H1 (cell line): ENCODE data around the gene GADD45GIP1. TPM values are rescaled to one million over a fixed set of nuclear protein-coding genes. Genes with fewer than 3 reads are reported as not detected.

ENCODE experiments used
- CTCF ChIA-PET: fragments of 300-600 bp; sonication (Branson Sonifier 250); formaldehyde crosslinking; loops from one replicate; lab custom pipeline; 2021; ENCODE audit not compliant: partially characterized antibody; lab: Charles Lee
- POLR2A ChIA-PET: fragments of 300-600 bp; sonication (Branson Sonifier 250); formaldehyde crosslinking; loops from one replicate; lab custom pipeline; 2021; ENCODE audit warnings: inconsistent platforms; ENCODE audit not compliant: partially characterized antibody; lab: Charles Lee
- DNase-seq, 2 experiments: peaks; one replicate each; pipeline versions ENCODE4 v3.0.0 to v3.0.0-alpha.2; 2010 to 2022; ENCODE audit warnings: low spot score in 2 of 2, low read depth in 1 of 2, mixed read lengths in 1 of 2
- FAIRE-seq: peaks from 2 replicates; lab custom pipeline; 2011; peaks lifted over from hg19 to GRCh38; lab: Jason Lieb, UNC
- H2AFZ ChIP-seq: 2 replicates; pipeline ENCODE4 v1.8.1; 2012; ENCODE audit warnings: low read length, inconsistent platforms
- H2AK5ac ChIP-seq: 2 replicates; pipeline ENCODE4 v1.6.1; 2013; ENCODE audit warnings: low read depth, low read length
- H2BK120ac ChIP-seq: replicated peaks from 2 replicates; pipeline ENCODE3; 2013; ENCODE audit warnings: low read depth, low read length, inconsistent platforms
- H2BK12ac ChIP-seq: 2 replicates; pipeline ENCODE4 v1.6.1; 2013; ENCODE audit warnings: low read depth, low read length
- H2BK15ac ChIP-seq: 2 replicates; pipeline ENCODE4 v1.6.1; 2013; ENCODE audit warnings: low read length
- H2BK20ac ChIP-seq: 2 replicates; pipeline ENCODE4 v1.6.1; 2013; ENCODE audit warnings: low read length
- H2BK5ac ChIP-seq: 2 replicates; pipeline ENCODE4 v1.6.1; 2013; ENCODE audit warnings: low read depth, low read length
- H3K14ac ChIP-seq: 2 replicates; pipeline ENCODE4 v1.6.1; 2013; ENCODE audit warnings: inconsistent platforms; ENCODE audit not compliant: insufficient read length
- H3K18ac ChIP-seq: 2 replicates; pipeline ENCODE4 v1.6.1; 2013; ENCODE audit warnings: low read length; ENCODE audit errors: extremely low read depth
- H3K23ac ChIP-seq: 2 replicates; pipeline ENCODE4 v1.6.1; 2013; ENCODE audit warnings: inconsistent platforms; ENCODE audit not compliant: insufficient read length
- H3K23me2 ChIP-seq: 2 replicates; pipeline ENCODE4 v1.6.1; 2013; ENCODE audit warnings: low read depth, low read length
- H3K27ac ChIP-seq: 2 replicates; pipeline ENCODE4 v1.6.1; 2011; ENCODE audit warnings: low read depth, low read length, inconsistent platforms
- H3K27me3 ChIP-seq, 4 experiments: replicated peaks in 1 of 4; 1 replicate in 1 of 4; 2 replicates in 3 of 4; pipeline versions ENCODE4 v1.6.1 to v1.8.1; 2011 to 2013; ENCODE audit warnings: low read length in 3 of 4, mild to moderate bottlenecking in 3 of 4, inconsistent platforms in 2 of 4, mixed read lengths in 2 of 4, moderate library complexity in 1 of 4; ENCODE audit not compliant: control insufficient read depth in 3 of 4, insufficient read depth in 3 of 4; ENCODE audit errors: extremely low read depth in 1 of 4
- H3K36me3 ChIP-seq, 4 experiments: 2 replicates each; pipeline versions ENCODE4 v1.6.1 to v1.8.1; 2011 to 2013; ENCODE audit warnings: mild to moderate bottlenecking in 4 of 4, low read length in 3 of 4, moderate library complexity in 2 of 4, control low read depth in 1 of 4, inconsistent platforms in 1 of 4; ENCODE audit not compliant: insufficient read depth in 4 of 4, control insufficient read depth in 2 of 4
- H3K4ac ChIP-seq: replicated peaks from 2 replicates; pipeline ENCODE3; 2013; ENCODE audit warnings: low read length, low read depth, mixed read lengths, inconsistent platforms; ENCODE audit not compliant: insufficient read length
- H3K4me1 ChIP-seq, 4 experiments: replicated peaks in 1 of 4; 1 replicate in 1 of 4; 2 replicates in 3 of 4; pipeline versions ENCODE4 v1.6.1 to v1.8.1; 2011 to 2013; ENCODE audit warnings: low read length in 3 of 4, inconsistent platforms in 2 of 4, mixed read lengths in 1 of 4; ENCODE audit not compliant: insufficient read depth in 4 of 4, control insufficient read depth in 3 of 4
- H3K4me2 ChIP-seq, 2 experiments: 2 replicates each; pipeline versions ENCODE4 v1.6.1 to v1.8.1; 2011 to 2013; ENCODE audit warnings: low read depth in 2 of 2, low read length in 2 of 2, control low read depth in 1 of 2, inconsistent platforms in 1 of 2, mild to moderate bottlenecking in 1 of 2; ENCODE audit not compliant: insufficient read depth in 1 of 2
- H3K4me3 ChIP-seq, 4 experiments: fragments of 200-600, 300-600 bp in 1 of 4; sonication (generic), shearing (Covaris generic), sonication (Bioruptor Twin) in 1 of 4; 2 replicates each; pipeline versions ENCODE4 v1.5.1 to v1.8.1; 2011 to 2016; ENCODE audit warnings: low read length in 4 of 4, low read depth in 3 of 4, control low read depth in 2 of 4, inconsistent platforms in 2 of 4, mild to moderate bottlenecking in 2 of 4, mixed read lengths in 1 of 4, moderate library complexity in 1 of 4; ENCODE audit not compliant: insufficient read depth in 2 of 4; ENCODE audit errors: extremely low read depth in 1 of 4
- H3K56ac ChIP-seq: replicated peaks from 2 replicates; pipeline ENCODE3; 2013; ENCODE audit warnings: low read depth, mild to moderate bottlenecking, mixed read lengths, low read length, inconsistent platforms; ENCODE audit not compliant: insufficient read length
- H3K79me1 ChIP-seq: 2 replicates; pipeline ENCODE4 v1.6.1; 2013; ENCODE audit warnings: low read depth, low read length, control low read depth
- H3K79me2 ChIP-seq, 2 experiments: 2 replicates each; pipeline versions ENCODE4 v1.6.1 to v1.8.1; 2012 to 2013; ENCODE audit warnings: low read length in 2 of 2, mild to moderate bottlenecking in 2 of 2, inconsistent platforms in 1 of 2; ENCODE audit not compliant: insufficient read depth in 2 of 2, control insufficient read depth in 1 of 2
- H3K9ac ChIP-seq, 4 experiments: replicated peaks in 1 of 4; 1 replicate in 1 of 4; 2 replicates in 3 of 4; pipeline versions ENCODE4 v1.6.1 to v1.8.1; 2011 to 2013; ENCODE audit warnings: low read depth in 3 of 4, low read length in 3 of 4, control low read depth in 2 of 4, mild to moderate bottlenecking in 2 of 4, moderate library complexity in 2 of 4, inconsistent platforms in 1 of 4; ENCODE audit errors: extremely low read depth in 1 of 4
- H3K9me3 ChIP-seq, 2 experiments: 2 replicates each; pipeline versions ENCODE4 v1.6.1 to v1.8.1; 2012 to 2013; ENCODE audit warnings: mild to moderate bottlenecking in 2 of 2, moderate library complexity in 2 of 2, control low read depth in 1 of 2, inconsistent platforms in 1 of 2, low read depth in 1 of 2, low read length in 1 of 2, mixed read lengths in 1 of 2; ENCODE audit not compliant: insufficient read depth in 2 of 2
- H4K20me1 ChIP-seq, 2 experiments: replicated peaks in 1 of 2; 2 replicates each; pipeline versions ENCODE3 to v1.8.1; 2011 to 2013; ENCODE audit warnings: inconsistent platforms in 2 of 2, low read length in 2 of 2, mild to moderate bottlenecking in 1 of 2; ENCODE audit not compliant: insufficient read depth in 2 of 2, control insufficient read depth in 1 of 2
- H4K5ac ChIP-seq: 2 replicates; pipeline ENCODE4 v1.6.1; 2013; ENCODE audit warnings: low read length, low read depth, mixed read lengths, inconsistent platforms; ENCODE audit not compliant: insufficient read length
- H4K8ac ChIP-seq: 2 replicates; pipeline ENCODE4 v1.8.0; 2013; ENCODE audit warnings: mild to moderate bottlenecking, moderate library complexity, low read length, inconsistent platforms; ENCODE audit not compliant: insufficient read depth; ENCODE audit errors: extremely low read depth
- H4K91ac ChIP-seq: replicated peaks from 2 replicates; pipeline ENCODE3; 2013; ENCODE audit warnings: low read length, mixed read lengths, inconsistent platforms; ENCODE audit not compliant: insufficient read length
- BRCA1 ChIP-seq: IDR thresholded peaks from 2 replicates; pipeline ENCODE4 v1.6.1; 2012; ENCODE audit warnings: low read depth, low read length, improper control_type of control experiment
- E2F6 ChIP-seq: IDR thresholded peaks from 2 replicates; pipeline ENCODE4 v1.6.1; 2012; ENCODE audit warnings: inconsistent platforms
- EGR1 ChIP-seq: IDR thresholded peaks from 2 replicates; pipeline ENCODE4 v1.6.1; 2011; ENCODE audit warnings: low read depth, low read length, borderline replicate concordance
- EZH2 ChIP-seq: fragments of 200-600 bp; sonication (generic); IDR thresholded peaks from 2 replicates; pipeline ENCODE4 v1.7.1; 2012; ENCODE audit warnings: low read depth, mild to moderate bottlenecking, moderate library complexity, low read length, inconsistent platforms; ENCODE audit not compliant: severe bottlenecking
- JUN ChIP-seq: IDR thresholded peaks from 2 replicates; pipeline ENCODE4 v1.6.1; 2011; ENCODE audit warnings: low read depth, mild to moderate bottlenecking, improper control_type of control experiment, low read length
- KDM1A ChIP-seq: fragments of 200-600, 300-600 bp; sonication (generic); IDR thresholded peaks from 2 replicates; pipeline ENCODE4 v1.7.1; 2016; ENCODE audit warnings: mild to moderate bottlenecking, low read length, borderline replicate concordance
- MAX ChIP-seq: IDR thresholded peaks from 2 replicates; pipeline ENCODE4 v1.6.1; 2012; ENCODE audit warnings: inconsistent platforms
- SP2 ChIP-seq: IDR thresholded peaks from 2 replicates; pipeline ENCODE4 v1.6.1; 2012; ENCODE audit warnings: mild to moderate bottlenecking, low read length, inconsistent platforms
- SP4 ChIP-seq: IDR thresholded peaks from 2 replicates; pipeline ENCODE4 v1.6.1; 2012; ENCODE audit warnings: low read length, inconsistent platforms
- TEAD4 ChIP-seq: IDR thresholded peaks from 2 replicates; pipeline ENCODE4 v1.6.1; 2012; ENCODE audit warnings: low read depth, low read length, inconsistent platforms, mixed read lengths
- USF2 ChIP-seq: IDR thresholded peaks from 2 replicates; pipeline ENCODE4 v1.6.1; 2011; ENCODE audit warnings: low read length, improper control_type of control experiment
- WGBS, 2 experiments: shearing (Covaris generic) in 1 of 2; methylation state at CpG; one replicate each; pipeline versions ENCODE4 v1.1.6 to v1.1.7; 2013 to 2015; ENCODE audit warnings: low lambda C conversion rate in 2 of 2, mixed read lengths in 2 of 2, inconsistent platforms in 1 of 2, low coverage in 1 of 2, missing lambda C conversion rate in 1 of 2; ENCODE audit not compliant: insufficient replicate concordance in 2 of 2, insufficient coverage in 1 of 2, insufficient read length in 1 of 2; ENCODE audit errors: extremely low coverage in 1 of 2, missing lambda C conversion rate in 1 of 2; 5-methylcytosine and 5-hydroxymethylcytosine counted together
- polyA plus RNA-seq, 7 experiments: library from polyadenylated mRNA; depleted of rRNA in 3 of 7; stranded (reverse) in 5 of 7; unstranded in 2 of 7; fragments of >200 nt in 5 of 7; fragments of 200-250 nt in 2 of 7; gene quantifications; 1 replicate in 5 of 7; 2 replicates in 1 of 7; 4 replicates in 1 of 7; pipeline versions ENCODE4 v1.2.1 to v1.2.3, GENCODE V29; 2011 to 2013; ENCODE audit warnings: missing spikeins in 2 of 7, mixed read lengths in 2 of 7
- total RNA-seq: library from RNA; stranded (reverse); fragmentation: NEBNext Ultra II Directional; extraction: Animal tissue kit (Norgen Biotek cat#: 25700); gene quantifications from 2 replicates; pipeline ENCODE4 v1.2.1, GENCODE V29; 2021

Gene GADD45GIP1
- total and polyA plus RNA-seq, 2 of the 8 experiments (the other 6 are each of a cell fraction or from before 2014, with no cell fraction given) = 42.2 to 42.6 TPM

DNA sequence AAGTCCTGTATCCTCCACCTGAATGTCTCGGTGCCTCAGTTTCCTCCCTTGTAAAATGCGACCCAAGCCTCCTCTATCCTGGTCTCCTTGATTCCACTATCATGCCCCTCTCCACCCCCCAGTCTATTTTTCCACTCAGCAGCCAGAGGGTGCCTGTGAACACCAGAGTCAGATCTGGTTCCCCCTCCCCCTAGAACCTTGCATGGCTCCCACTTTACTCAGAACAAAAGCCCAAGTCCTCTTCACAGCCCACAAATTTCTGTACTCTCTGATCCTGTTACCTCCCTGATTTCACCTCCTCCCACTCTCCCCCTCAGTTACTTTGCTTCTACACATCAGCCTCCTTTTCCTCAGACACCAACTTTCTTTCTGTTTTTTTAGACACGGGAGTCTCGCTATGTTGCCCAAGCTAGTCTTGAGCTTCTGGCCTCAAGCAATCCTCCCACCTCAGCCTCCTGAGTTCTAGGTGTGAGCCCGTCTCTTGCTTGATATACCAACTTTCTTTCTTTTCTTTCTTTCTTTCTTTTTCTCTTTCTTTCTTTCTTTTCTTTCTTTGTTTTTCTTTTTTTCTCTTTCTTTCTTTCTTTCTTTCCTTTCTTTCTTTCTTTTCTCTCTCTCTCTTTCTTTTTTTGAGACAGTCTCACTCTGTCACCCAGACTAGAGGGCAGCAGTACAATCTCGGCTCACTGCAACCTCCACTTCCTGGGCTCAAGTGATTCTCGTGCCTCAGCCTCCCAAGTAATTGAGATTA lies 13.2 kb upstream of the GADD45GIP1 start:
- no peak overlapping the region for H3K4me3 ChIP-seq
- H3K79me2 ChIP-seq = no peaks in the 10 kb centered on the region
- no peak overlapping the region for H4K8ac ChIP-seq
- no peaks in the 10 kb centered on the region for H3K9me3 ChIP-seq
- no peak overlapping the region for H3K4ac ChIP-seq
- no peak overlapping the region for H2BK20ac ChIP-seq
- H2BK120ac ChIP-seq = no peak overlapping the region
- H4K5ac ChIP-seq = no peak overlapping the region
- no peak overlapping the region for H3K56ac ChIP-seq
- H3K14ac ChIP-seq = no peak overlapping the region
- no peak overlapping the region for H3K23ac ChIP-seq
- no peak overlapping the region for H2BK15ac ChIP-seq
- WGBS, 2 experiments = 92% methylated on average over 7 of the region's 7 CpGs; no CpG with 5 or more reads in 1 of the 2 experiments
- H2BK12ac ChIP-seq = 0 out of 2 replicates have a peak overlapping the region, but pooled peaks have one; percentile 33
- FAIRE-seq = no peak
- ChIA-PET POLR2A (no interaction called here), CTCF (interaction anchor here (3.3 to 7.6 kb wide), 2 partner anchors 10 to 124 kb away, joined by 20 to 154 read pairs; no protein-coding TSS in a partner anchor)
- H2AK5ac ChIP-seq = no peak overlapping the region
- H3K27me3 ChIP-seq = no peaks in the 10 kb centered on the region
- H3K36me3 ChIP-seq = no peaks in the 10 kb centered on the region
- H3K4me2 ChIP-seq = no peak overlapping the region
- H2BK5ac ChIP-seq = no peak overlapping the region; the same call in 1 of the 2 replicates
- H3K27ac ChIP-seq = no peak overlapping the region
- no peaks in the 10 kb centered on the region for H3K23me2 ChIP-seq
- peaks cover 0 to 6% (median 0%) of the 10 kb centered on the region in 4 experiments; a peak in 2 of 7 replicates for H3K4me1 ChIP-seq
- H3K79me1 ChIP-seq = no peaks in the 10 kb centered on the region
- H3K18ac ChIP-seq = no peak overlapping the region
- no peak overlapping the region for H4K91ac ChIP-seq
- no peaks in the 10 kb centered on the region for H4K20me1 ChIP-seq
- no peak for DNase-seq
- H3K9ac ChIP-seq = no peak overlapping the region
- H2AFZ ChIP-seq = no peak overlapping the region
- no peak for TF ChIP-seq MAX
- no peak for TF ChIP-seq USF2
- TF ChIP-seq KDM1A = peak; percentile 95
- no peak for TF ChIP-seq E2F6
- no peak for TF ChIP-seq SP2
- TF ChIP-seq BRCA1 = no peak
- TF ChIP-seq EGR1 = no peak
- no peak for TF ChIP-seq TEAD4
- no peak for TF ChIP-seq JUN
- no peak for TF ChIP-seq SP4
- no peak for TF ChIP-seq EZH2
